Stimulated activated CD8-positive, alpha-beta memory T cell treated with anti-CD3 and anti-CD28 coated beads, Interleukin-12 subunit alpha, Interleukin-12 subunit beta, amount 100 ng/mL, for 24 hours (primary cell): ENCODE results near the gene TMEM201.
"Not testable (repeated sequence)": the region's sequence is repeated elsewhere in the genome, so short reads cannot be mapped to it uniquely, and the experiment has no call there.

Experiments used
- DNase-seq: peaks from one replicate; pipeline ENCODE4 v3.0.0-alpha.2; 2020; ENCODE audit errors: extremely low read depth

The TMEM201 gene

DNA sequence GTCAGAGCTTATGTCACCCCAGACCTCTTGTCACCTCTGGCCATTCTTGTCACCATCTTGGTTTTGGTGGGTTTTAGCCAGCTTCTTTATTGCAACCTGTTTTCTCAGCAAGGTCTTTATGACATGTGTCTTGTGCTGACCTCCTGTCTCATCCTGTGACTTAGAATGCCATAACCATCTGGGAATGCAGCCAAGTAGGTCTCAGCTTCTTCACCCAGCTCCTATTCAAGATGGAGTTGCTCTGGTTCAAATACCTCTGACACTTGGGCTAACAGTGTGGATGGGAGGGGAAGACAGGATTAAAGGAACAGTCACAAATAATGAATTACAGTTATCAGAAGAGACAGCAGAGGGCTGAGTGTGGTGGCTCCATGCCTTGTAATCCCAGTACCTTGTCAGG lies 32.3 kb downstream of the TMEM201 start:
- no peak for DNase-seq

GRCh38 chr1:9624081-9624480 lies 35.4 kb downstream of the TMEM201 start:
- DNase-seq = no peak

- DNase-seq = not testable (repeated sequence)
These were observed 36.3 kb downstream of the TMEM201 start for GRCh38 chr1:9625030-9625429.

- DNase-seq = no peak
These were observed 37.5 kb downstream of the TMEM201 start for GRCh38 chr1:9626201-9626608.

DNA sequence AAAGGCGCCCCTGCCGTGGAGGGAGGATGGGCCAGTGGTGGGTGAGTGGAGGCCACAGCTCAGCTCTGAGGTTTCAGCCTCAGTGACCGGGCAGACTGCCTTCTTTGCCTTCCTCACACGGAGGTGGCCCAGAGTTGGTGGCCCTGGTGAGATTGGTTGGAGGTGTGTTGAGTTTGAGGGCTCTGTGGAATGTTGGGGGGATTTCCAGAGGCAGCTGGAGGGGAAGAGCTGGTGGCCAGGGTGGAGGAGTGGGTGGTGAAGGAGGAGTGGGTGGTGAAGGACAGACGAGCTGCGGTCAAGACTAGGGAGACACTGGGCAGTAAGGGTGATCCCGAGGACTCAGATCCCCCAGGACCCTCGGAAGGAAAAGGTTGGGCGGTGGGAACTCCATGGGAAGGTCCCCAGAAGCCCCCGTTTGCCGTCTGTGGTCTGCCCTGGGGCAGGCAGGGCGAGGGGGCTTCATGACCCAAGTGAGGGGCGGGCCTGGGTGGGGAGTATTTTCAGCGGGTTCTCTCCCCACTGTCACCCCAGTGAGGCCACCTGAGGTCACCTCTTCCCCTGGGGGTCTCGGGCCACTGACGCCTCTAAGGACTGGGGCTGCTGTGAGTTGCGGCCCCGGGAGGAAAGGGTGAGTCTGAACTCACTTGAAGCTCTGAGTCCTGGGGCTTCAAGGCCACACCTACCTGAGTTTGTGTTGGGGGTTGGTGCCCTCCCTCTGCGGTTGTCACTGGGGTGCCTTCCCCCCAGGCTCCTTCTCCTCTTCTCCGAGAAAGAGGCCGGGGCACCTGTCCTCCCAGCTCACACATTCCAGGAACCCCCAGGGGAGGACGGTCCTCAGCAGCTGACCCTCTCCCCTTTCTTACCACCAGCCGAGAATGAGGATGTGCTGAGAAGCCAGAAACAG lies 40.1 kb downstream of the TMEM201 start:
- no peak for DNase-seq

DNA sequence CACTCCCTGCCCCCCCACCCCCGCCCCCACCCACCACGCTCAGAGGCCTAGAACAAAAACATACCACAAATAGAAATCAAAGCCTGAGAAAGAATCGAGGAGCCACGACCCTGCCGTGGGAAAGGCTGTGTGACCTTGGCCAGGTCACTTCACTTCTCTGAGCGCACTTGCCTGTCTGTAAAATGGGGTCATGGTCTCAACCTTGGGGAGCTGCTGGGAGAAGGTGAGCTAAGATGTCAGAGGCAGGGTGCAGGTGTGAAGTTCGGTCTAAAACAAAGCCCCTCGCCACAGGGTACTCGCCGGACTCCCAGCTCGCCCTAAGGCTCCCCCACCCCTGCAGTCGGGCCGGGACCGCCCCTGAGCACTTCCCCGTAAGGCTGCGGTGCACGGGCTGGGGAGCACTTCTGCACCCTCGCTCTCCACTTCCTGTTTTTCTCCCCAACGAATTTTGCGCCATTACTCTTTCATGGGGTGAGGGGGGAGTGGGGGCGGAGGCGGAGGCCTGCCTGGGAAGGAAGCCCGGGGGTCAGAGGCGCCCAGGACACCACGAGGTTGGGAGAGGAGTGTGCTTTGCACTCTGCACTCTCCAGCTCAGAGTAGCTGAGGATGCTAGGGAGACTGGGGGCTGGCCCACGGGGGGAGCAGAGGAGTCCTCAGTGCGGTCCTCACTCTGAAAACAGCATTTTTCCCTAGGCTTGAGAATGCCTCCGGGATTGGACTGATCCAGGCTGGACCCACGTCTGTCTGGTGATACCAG lies 40.9 kb downstream of the TMEM201 start:
- DNase-seq = peak; percentile 53

GRCh38 chr1:9630331-9631111 lies 41.8 kb downstream of the TMEM201 start:
- no peak for DNase-seq

DNA sequence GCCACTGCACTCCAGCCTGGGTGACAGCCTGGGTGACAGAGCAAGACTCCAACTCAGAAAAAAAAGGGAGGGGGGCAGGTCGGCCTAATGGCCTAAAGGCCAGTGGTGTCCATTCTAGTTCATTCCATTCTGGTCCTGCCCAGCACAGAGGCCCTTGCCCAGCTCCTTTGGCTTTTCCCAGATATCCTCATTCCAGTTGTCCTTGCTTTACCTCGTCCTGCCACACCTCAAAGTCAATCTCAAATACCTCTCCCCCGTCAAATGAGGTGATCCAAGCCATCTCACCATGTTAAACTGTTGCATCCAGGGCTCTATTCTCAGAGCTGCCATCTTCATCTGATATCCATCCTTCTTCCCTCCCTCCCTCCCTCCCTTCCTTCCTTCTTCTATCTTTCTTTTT lies 42.9 kb downstream of the TMEM201 start:
- DNase-seq = no peak

DNA sequence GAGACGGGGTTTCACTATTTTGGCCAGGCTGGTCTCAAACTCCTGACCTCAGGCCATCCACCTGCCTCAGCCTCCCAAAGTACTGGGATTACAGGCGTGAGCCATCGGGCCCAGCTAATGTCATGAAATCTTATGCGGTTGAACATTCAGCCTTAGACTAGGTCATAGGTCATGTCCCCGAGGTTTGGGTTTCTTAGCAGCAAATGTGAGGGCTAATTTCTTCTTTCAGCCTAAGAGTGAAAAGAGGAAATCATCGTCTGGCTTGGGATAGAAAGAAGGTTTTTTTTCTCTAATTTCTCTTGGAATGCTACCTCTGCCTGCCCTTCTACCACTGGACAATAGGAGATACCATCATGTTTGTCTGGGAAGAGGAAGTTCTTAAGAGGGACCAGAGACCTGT lies 44.8 kb downstream of the TMEM201 start:
- DNase-seq = no peak

DNA sequence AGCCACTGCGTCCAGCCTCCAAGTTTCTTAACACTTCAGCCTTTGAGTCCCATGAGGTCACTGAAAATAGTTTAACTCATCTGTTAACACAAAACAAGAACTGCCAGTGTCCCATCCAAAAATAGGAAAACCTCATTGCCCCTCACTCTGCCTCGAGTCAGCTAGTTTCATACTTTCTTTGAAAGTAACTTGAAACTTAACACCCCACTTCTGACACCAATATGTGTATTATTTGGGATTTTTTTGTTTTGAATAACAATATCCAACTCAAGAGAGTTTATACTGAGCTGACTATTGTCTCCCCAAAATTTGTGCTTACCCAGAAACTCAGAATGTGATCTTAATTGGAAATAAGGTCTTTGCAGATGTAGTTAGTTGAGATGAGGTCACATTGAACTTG lies 45.9 kb downstream of the TMEM201 start:
- no peak for DNase-seq

- no peak for DNase-seq
These were observed 50.5 kb downstream of the TMEM201 start for GRCh38 chr1:9639227-9639626.

DNA sequence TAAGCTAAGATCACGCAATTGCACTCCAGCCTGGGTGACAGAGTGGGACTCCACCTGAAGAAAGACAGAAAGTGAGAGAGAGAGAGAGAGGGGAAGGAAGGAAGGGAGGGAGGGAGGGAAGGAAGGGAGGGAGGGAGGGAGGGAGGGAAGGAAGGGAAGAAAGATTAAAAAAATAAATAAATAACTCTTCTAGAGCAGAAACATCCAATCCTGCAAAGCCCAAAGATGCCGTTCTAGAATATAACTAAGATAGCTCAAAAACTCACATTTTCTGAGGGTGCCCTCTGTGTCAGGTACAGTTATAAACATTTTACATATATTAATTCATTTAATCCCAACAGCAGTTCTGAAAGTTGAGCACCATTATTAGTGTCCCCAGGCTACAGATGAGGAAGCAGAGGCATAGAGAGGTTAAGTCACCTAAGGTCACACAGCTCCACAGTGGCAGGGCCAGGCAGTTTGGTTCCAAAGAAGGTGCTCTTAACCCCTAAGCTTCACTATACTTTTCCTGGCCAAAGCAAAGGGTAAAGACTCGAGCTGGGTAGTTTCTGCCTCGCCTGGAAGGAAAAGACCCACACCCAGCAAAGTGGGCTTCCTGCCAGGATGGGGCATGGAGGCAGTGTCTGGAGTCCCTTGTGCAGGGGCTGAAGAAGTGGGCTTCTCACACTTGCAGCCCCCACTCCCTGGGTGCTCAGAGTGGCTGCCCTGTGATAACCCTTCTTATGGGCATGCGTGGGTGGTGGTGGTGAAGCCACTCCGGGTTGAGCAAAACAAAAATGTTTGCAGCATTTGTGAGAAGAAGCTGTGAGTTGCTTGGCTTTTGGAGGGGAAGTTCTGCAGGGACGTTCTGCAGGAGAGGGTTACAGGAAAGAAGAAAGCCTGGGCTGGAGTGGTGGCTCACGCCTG lies 54.9 kb downstream of the TMEM201 start:
- no peak for DNase-seq

DNA sequence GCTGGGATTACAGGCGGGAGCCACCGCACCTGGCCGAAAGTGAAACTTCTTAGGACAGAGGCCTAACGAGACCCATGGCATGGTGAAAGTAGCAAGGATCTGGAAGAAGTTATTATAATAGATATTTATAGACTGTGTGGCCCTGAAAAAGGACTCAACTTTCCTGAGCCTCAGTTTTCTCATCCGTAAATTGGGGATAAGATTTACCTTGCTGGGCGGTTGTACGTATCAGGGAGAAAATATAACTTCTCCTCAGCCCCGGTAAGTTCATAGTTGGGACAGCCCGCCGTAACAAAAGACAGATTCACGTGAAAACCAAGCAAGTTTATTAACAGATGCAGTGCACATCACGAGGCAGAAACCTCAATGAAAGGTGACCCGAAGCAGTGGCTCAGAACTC lies 57.3 kb downstream of the TMEM201 start:
- DNase-seq = no peak

GRCh38 chr1:9648171-9648570 lies 59.5 kb downstream of the TMEM201 start:
- DNase-seq = no peak

DNA sequence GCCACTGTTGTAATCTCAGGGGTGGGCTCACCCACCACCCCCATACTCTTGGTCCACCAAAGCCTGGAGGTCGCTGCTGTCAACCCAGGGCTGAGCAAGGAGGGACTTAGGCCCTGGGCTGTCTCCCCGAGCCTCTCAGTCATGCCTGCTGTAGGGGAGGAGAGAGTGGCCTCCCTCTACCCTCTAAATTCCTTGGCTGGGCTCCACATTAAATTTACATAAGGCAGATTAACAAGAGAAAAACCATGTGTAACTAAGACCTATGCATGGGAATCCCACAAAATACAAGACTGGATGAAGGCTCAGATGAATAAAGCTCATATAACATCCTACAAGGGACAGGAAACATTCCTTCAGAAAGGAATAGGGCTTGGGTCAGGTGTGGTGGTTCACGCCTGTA lies 61.1 kb downstream of the TMEM201 start:
- DNase-seq = no peak

- no peak for DNase-seq
These were observed 62.5 kb downstream of the TMEM201 start for GRCh38 chr1:9651220-9651564.

DNA sequence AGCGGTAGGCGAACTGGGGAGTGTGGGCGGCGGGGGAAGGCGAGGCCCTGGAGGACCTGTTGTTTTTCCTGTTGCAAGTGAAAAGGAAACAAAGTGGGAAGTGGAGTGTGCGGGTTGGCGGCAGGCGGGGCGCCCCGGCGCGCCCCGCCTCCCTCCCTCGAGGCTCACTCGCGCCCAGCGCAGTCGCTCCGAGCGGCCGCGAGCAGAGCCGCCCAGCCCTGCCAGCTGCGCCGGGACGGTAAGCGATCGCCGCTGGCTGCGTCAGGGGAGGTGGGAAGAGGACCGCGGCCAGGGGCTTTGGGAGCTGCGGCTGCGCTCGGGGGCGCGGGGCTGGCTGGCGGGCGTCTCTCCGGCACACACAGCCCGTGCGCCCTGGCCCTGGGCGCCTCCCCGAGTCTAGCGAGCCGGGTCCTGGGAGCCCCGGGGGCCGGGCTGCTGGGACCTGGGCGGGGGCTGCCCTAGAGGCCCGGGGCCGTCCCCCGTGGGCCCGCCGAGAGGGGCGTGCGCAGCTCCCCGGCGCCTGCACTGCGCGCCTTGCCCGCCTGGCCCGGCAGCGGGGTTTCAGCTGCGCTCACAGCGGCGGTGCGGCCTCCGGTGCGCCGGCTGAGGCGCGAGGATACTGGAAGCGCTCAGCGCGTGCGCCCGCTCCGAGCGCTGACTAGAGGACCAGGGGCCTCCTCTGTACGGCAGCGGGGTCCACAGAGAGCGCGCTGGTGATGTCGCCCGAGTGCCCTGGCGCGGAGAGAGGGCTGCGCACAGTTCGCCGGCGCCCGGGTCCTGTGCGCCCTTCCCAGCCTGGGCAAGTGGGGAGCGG lies 63.1 kb downstream of the TMEM201 start, which contains the start of gene PIK3CD:
TSS of gene PIK3CD (plus strand) at position 167 of the 814 bp plus-strand sequence. CDS start 58,725 bp downstream, outside the sequence.
- no peak for DNase-seq

DNA sequence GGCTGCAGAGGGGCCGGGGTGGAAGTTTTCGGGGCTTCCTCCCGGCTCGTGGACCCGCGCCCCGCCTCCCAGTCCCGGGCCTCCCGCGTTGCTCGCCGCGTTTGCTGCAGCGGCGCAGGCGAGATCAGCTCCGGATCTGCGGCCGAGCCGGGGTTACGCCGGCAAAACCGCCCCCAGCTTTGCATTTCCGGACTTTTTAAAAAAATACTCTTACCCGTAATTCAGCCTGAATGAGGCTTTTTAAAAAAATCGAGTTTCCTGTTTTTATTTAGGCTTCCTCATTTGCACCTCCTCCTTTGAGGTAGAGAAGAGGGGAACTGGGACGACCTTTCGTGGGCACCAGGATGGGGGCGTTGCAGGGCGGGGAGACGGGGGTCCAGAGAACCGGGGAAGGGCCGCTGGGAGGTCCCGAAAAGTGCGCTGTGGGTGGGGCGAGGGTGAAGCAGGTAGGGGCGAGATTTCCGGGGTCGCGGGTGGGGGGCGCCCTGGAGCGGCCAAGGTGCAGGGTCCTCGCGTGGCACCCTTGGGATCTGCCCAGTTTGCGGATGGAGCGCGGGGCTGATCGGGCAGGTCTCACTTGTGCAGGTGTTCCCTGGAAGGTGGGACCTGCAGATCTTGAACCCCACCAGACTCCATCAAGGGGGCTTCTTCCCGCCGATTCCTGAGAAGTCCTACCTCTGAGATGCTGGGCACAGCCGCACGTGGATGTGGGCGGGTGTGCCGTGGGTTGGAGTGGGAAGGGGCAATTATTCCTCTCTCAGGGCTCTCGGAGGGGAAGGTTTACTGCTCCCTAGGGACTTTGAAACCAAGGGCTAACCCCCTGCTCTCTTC lies 63.9 kb downstream of the TMEM201 start:
- DNase-seq = no peak

DNA sequence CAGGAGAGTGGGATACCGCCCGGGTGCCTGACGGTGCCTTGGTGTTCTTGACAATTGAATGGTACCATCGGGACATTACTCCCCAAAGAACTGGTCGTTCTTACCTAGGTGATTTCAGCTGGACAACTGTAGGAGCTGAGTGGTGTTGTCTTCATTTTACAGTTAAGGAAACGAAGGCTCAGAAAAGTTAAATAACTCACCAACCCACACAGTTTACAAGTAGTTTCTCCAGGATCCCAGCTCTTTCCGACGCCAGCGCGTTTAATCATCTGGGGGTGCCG lies 64.4 kb downstream of the TMEM201 start:
- DNase-seq = no peak
